SU-DHL-6 (cell line): ENCODE results near the gene SBF1.

ENCODE experiments used
- H2AFZ ChIP-seq: fragments of 200-600 bp; sonication (generic); 2 replicates; pipeline ENCODE4 v1.6.1; 2014; ENCODE audit warnings: low read depth, mild to moderate bottlenecking, moderate library complexity, mixed read lengths, antibody characterized with exemption, low read length; ENCODE audit not compliant: severe bottlenecking
- H3F3A ChIP-seq: fragments of 200-600 bp; shearing (Covaris generic); 2 replicates; pipeline ENCODE4 v1.6.0; 2016; ENCODE audit warnings: antibody characterized with exemption, mild to moderate bottlenecking; ENCODE audit not compliant: insufficient read depth
- H3K27ac ChIP-seq: fragments of 200-600 bp; sonication (generic); 2 replicates; pipeline ENCODE4 v1.5.1; 2016; ENCODE audit warnings: low read depth, mild to moderate bottlenecking, low read length, moderate library complexity, mixed read lengths
- H3K27me3 ChIP-seq: fragments of 200-600 bp; sonication (generic), shearing (Covaris generic); 2 replicates; pipeline ENCODE4 v1.6.0; 2014; ENCODE audit warnings: mild to moderate bottlenecking, low read length
- H3K36me3 ChIP-seq: fragments of 200-600 bp; sonication (generic); 2 replicates; pipeline ENCODE4 v1.6.1; 2014; ENCODE audit warnings: mild to moderate bottlenecking, low read length, mixed read lengths
- H3K4me2 ChIP-seq: fragments of 300-600, 200-600 bp; shearing (Covaris generic), sonication (generic); 2 replicates; pipeline ENCODE4 v1.6.0; 2014; ENCODE audit warnings: low read length, low read depth, mild to moderate bottlenecking; ENCODE audit not compliant: poor library complexity, severe bottlenecking
- H3K4me3 ChIP-seq: fragments of 200-600 bp; sonication (generic); 2 replicates; pipeline ENCODE4 v1.5.1; 2014; ENCODE audit warnings: antibody characterized with exemption, low read length, mild to moderate bottlenecking, mixed read lengths; ENCODE audit not compliant: insufficient read depth, poor library complexity, severe bottlenecking
- H3K79me2 ChIP-seq: fragments of 200-600 bp; sonication (generic); 2 replicates; pipeline ENCODE4 v1.6.1; 2014; ENCODE audit warnings: mild to moderate bottlenecking, low read length, moderate library complexity; ENCODE audit not compliant: insufficient read depth
- H3K9ac ChIP-seq: fragments of 200-600 bp; sonication (generic); 2 replicates; pipeline ENCODE4 v1.7.0; 2014; ENCODE audit warnings: mild to moderate bottlenecking, low read length
- H3K9me2 ChIP-seq: fragments of 200-600 bp; sonication (generic); replicated peaks from 2 replicates; pipeline ENCODE4 v1.6.1; 2014; ENCODE audit warnings: low read length; ENCODE audit not compliant: insufficient read depth
- H3K9me3 ChIP-seq: fragments of 200-600 bp; sonication (generic); 2 replicates; pipeline ENCODE4 v1.6.1; 2014; ENCODE audit warnings: low read length, mixed read lengths; ENCODE audit not compliant: insufficient read depth
- H4K20me1 ChIP-seq: fragments of 200-600 bp; sonication (generic); 2 replicates; pipeline ENCODE4 v1.6.1; 2014; ENCODE audit warnings: low read depth, mild to moderate bottlenecking, antibody characterized with exemption, low read length, moderate library complexity, mixed read lengths
- CTCF ChIP-seq: fragments of 200-600 bp; sonication (generic); IDR thresholded peaks from one replicate; pipeline ENCODE4 v1.5.1; 2017; ENCODE audit warnings: antibody characterized with exemption, mild to moderate bottlenecking, low read length, moderate library complexity; ENCODE audit not compliant: insufficient read depth, poor library complexity, severe bottlenecking
- EZH2phosphoT487 ChIP-seq: fragments of 200-600 bp; sonication (generic), shearing (Covaris generic); conservative IDR thresholded peaks from 2 replicates; pipeline ENCODE4 v1.6.1; 2018; ENCODE audit warnings: mild to moderate bottlenecking, antibody characterized with exemption, low read length, moderate library complexity, mixed read lengths

Gene SBF1

GRCh38 chr22:50439871-50440331 lies 34.9 kb downstream of the SBF1 start:
- no peak overlapping the region for H3K9ac ChIP-seq
- H3K27me3 ChIP-seq, result no peaks in the 10 kb centered on the region
- no peak overlapping the region for H3K4me2 ChIP-seq
- H2AFZ ChIP-seq, result no peak overlapping the region
- no peaks in the 10 kb centered on the region for H3K9me2 ChIP-seq
- peaks cover 19% of the 10 kb centered on the region; the same call in 1 of the 2 replicates for H3F3A ChIP-seq
- no peaks in the 10 kb centered on the region for H4K20me1 ChIP-seq
- H3K36me3 ChIP-seq, result no peaks in the 10 kb centered on the region
- H3K4me3 ChIP-seq, result no peak overlapping the region
- no peaks in the 10 kb centered on the region for H3K9me3 ChIP-seq
- no peak for TF ChIP-seq EZH2phosphoT487
- no peak for TF ChIP-seq CTCF
- no peaks in the 10 kb centered on the region for H3K79me2 ChIP-seq
- no peak overlapping the region for H3K27ac ChIP-seq

- Histone ChIP-seq H3K9me2 (no peaks in the 10 kb centered on the region), H3K27me3 (no peaks in the 10 kb centered on the region), H3K79me2 (no peaks in the 10 kb centered on the region), H3K4me3 (no peak overlapping the region), H3K9ac (no peak overlapping the region), H3K9me3 (no peaks in the 10 kb centered on the region), H2AFZ (no peak overlapping the region), H4K20me1 (no peaks in the 10 kb centered on the region), H3K4me2 (no peak overlapping the region), H3F3A (peaks cover 14% of the 10 kb centered on the region; the same call in 1 of the 2 replicates), H3K36me3 (no peaks in the 10 kb centered on the region), H3K27ac (no peak overlapping the region)
- TF ChIP-seq CTCF (no peak), EZH2phosphoT487 (no peak)
Measured at GRCh38 chr22:50439314-50439870, 35.4 kb downstream of the SBF1 start.

- TF ChIP-seq CTCF (no peak), EZH2phosphoT487 (no peak)
- Histone ChIP-seq H4K20me1 (no peaks in the 10 kb centered on the region), H3K27me3 (no peaks in the 10 kb centered on the region), H2AFZ (no peak overlapping the region), H3K79me2 (no peaks in the 10 kb centered on the region), H3K36me3 (no peaks in the 10 kb centered on the region), H3K9me3 (no peaks in the 10 kb centered on the region), H3K9me2 (no peaks in the 10 kb centered on the region), H3K4me3 (no peak overlapping the region), H3K9ac (no peak overlapping the region), H3K4me2 (no peak overlapping the region), H3K27ac (no peak overlapping the region), H3F3A (peaks cover 8% of the 10 kb centered on the region; the same call in 1 of the 2 replicates)
Measured at GRCh38 chr22:50438305-50439275, 36.2 kb downstream of the SBF1 start.
